ENCODE measurements around the gene GABBR2. TPM values are rescaled to one million over a fixed set of nuclear protein-coding genes. Genes with fewer than 3 reads are reported as not detected.

Gene GABBR2
- total RNA-seq, 4 donors from 2014 or later: not detected

GRCh38 chr9:98708103-98708932, 417 bp downstream of the GABBR2 start:
- TF ChIP-seq CTCF (IDR thresholded peaks at IDR 0.05): no peak
- ATAC-seq (ENCODE audit: low FRiP score): no peak

GRCh38 chr9:98707166-98708102, 1.3 kb downstream of the GABBR2 start:
- DNase-seq (ENCODE audit: low spot score): no peak
- no peak for TF ChIP-seq CTCF (IDR thresholded peaks at IDR 0.05)
- ATAC-seq (ENCODE audit: low FRiP score): no peak

More at GRCh38 chr9:98708103-98708932, 417 bp downstream of the GABBR2 start:
- no peak for DNase-seq (ENCODE audit: low spot score)

- no peak for TF ChIP-seq CTCF (IDR thresholded peaks at IDR 0.05)
- ATAC-seq (ENCODE audit: low FRiP score) (no peak), DNase-seq (ENCODE audit: low spot score) (no peak)
Observed at GRCh38 chr9:98706651-98707165, 2.0 kb downstream of the GABBR2 start.

- TF ChIP-seq CTCF (IDR thresholded peaks at IDR 0.05): no peak
- ATAC-seq (ENCODE audit: low FRiP score) (no peak), DNase-seq (ENCODE audit: low spot score) (no peak)
Observed at GRCh38 chr9:98702835-98703380, 5.8 kb downstream of the GABBR2 start.

GRCh38 chr9:98702340-98702739, 6.4 kb downstream of the GABBR2 start:
- DNase-seq (ENCODE audit: low spot score) (no peak), ATAC-seq (ENCODE audit: low FRiP score) (no peak)
- TF ChIP-seq CTCF (IDR thresholded peaks at IDR 0.05): no peak

- no peak for ATAC-seq (ENCODE audit: low FRiP score)
- DNase-seq (ENCODE audit: low spot score): no peak
Observed at GRCh38 chr9:98701576-98701975, 7.2 kb downstream of the GABBR2 start.

More at GRCh38 chr9:98701576-98701975, 7.2 kb downstream of the GABBR2 start:
- no peak for TF ChIP-seq CTCF (IDR thresholded peaks at IDR 0.05)

Measured in omental fat pad (tissue), 4 donors.